SK-N-MC (cell line): ENCODE measurements around the gene ERFL.

Experiments used
- EZH2 ChIP-seq: fragments of 200-600 bp; sonication (generic); IDR thresholded peaks from one replicate; pipeline ENCODE4 v1.6.1; 2017; ENCODE audit warnings: antibody characterized with exemption
- FOXP2 ChIP-seq: optimal IDR thresholded peaks from 2 replicates; pipeline ENCODE3; 2011; ENCODE audit warnings: mild to moderate bottlenecking, moderate library complexity; ENCODE audit not compliant: insufficient read depth; ENCODE audit errors: extremely low read length, control extremely low read depth

GRCh38 chr19:41901707-41902360 lies 26.4 kb downstream of the ERFL start:
- TF ChIP-seq EZH2 (no peak), FOXP2 (no peak)
